ENCODE data around the gene TIMM10.

- TF ChIP-seq CTCF (IDR thresholded peaks at IDR 0.05) (no peak), POLR2A (IDR thresholded peaks at IDR 0.05) (no peak), EP300 (IDR thresholded peaks at IDR 0.05; ENCODE audit: low read depth) (no peak), POLR2AphosphoS5 (IDR thresholded peaks at IDR 0.05) (no peak)
Observed at GRCh38 chr11:57485217-57485990, 45.1 kb downstream of the TIMM10 start.

All from transverse colon (tissue), 4 donors.